PFSK-1 (cell line): Measurements from ENCODE around the gene FGGY.

Experiments
- FOXP2 ChIP-seq: optimal IDR thresholded peaks from 2 replicates; pipeline ENCODE3; 2011; ENCODE audit warnings: borderline replicate concordance, control low read depth, inconsistent platforms; ENCODE audit not compliant: insufficient read depth; ENCODE audit errors: extremely low read length, extremely low read depth
- POLR2AphosphoS5 ChIP-seq: IDR thresholded peaks from 2 replicates; pipeline ENCODE4 v1.6.1; 2012; ENCODE audit warnings: low read depth, mild to moderate bottlenecking, control low read depth, low read length, moderate library complexity
- SIN3A ChIP-seq: IDR thresholded peaks from 2 replicates; pipeline ENCODE4 v1.6.1; 2012; ENCODE audit warnings: mild to moderate bottlenecking, low read length, moderate library complexity, borderline replicate concordance; ENCODE audit not compliant: insufficient read depth
- TAF1 ChIP-seq: IDR thresholded peaks from 2 replicates; pipeline ENCODE4 v1.6.1; 2012; ENCODE audit warnings: low read length, control low read depth, borderline replicate concordance; ENCODE audit not compliant: insufficient read depth
- TF ChIP-seq, protein P1 (sequence below), 2 experiments: IDR thresholded peaks; 2 replicates each; pipeline versions ENCODE4 v1.6.1 to v1.8.0; 2011 to 2012; ENCODE audit warnings: low read depth in 2 of 2, low read length in 2 of 2, control low read depth in 1 of 2, inconsistent platforms in 1 of 2, mild to moderate bottlenecking in 1 of 2, moderate library complexity in 1 of 2; ENCODE audit not compliant: insufficient read depth in 1 of 2

FGGY gene

DNA sequence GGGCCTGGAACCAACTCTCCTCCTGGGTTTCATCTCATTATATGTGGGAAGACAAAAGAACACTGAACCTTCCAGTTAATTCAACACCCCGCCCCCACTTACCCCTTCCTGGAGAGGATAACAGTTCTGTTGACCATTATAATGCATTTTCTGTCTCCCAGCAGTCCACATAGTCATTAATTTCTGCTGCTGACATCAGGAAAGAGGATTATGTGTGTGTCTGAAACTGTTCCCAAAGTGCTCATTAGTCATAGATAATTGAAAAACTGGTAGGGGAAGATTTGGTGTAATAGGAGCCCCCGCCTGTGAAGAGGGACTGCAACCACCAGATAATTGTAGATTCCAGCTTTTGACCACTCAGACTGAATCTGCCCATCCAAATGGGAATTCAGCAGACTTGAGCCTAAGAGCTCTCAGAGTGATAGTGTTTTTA is 208.7 kb downstream of the FGGY start:
- TF ChIP-seq FOXP2: no peak
- TF ChIP-seq TAF1: no peak
- TF ChIP-seq POLR2AphosphoS5: no peak
- TF ChIP-seq, protein P1, sequence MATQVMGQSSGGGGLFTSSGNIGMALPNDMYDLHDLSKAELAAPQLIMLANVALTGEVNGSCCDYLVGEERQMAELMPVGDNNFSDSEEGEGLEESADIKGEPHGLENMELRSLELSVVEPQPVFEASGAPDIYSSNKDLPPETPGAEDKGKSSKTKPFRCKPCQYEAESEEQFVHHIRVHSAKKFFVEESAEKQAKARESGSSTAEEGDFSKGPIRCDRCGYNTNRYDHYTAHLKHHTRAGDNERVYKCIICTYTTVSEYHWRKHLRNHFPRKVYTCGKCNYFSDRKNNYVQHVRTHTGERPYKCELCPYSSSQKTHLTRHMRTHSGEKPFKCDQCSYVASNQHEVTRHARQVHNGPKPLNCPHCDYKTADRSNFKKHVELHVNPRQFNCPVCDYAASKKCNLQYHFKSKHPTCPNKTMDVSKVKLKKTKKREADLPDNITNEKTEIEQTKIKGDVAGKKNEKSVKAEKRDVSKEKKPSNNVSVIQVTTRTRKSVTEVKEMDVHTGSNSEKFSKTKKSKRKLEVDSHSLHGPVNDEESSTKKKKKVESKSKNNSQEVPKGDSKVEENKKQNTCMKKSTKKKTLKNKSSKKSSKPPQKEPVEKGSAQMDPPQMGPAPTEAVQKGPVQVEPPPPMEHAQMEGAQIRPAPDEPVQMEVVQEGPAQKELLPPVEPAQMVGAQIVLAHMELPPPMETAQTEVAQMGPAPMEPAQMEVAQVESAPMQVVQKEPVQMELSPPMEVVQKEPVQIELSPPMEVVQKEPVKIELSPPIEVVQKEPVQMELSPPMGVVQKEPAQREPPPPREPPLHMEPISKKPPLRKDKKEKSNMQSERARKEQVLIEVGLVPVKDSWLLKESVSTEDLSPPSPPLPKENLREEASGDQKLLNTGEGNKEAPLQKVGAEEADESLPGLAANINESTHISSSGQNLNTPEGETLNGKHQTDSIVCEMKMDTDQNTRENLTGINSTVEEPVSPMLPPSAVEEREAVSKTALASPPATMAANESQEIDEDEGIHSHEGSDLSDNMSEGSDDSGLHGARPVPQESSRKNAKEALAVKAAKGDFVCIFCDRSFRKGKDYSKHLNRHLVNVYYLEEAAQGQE (IDR thresholded peaks at IDR 0.05; ENCODE audit: insufficient read depth in 1 of 2, low read depth in 2 of 2, low read length in 2 of 2): no peak
- no peak for TF ChIP-seq SIN3A

DNA sequence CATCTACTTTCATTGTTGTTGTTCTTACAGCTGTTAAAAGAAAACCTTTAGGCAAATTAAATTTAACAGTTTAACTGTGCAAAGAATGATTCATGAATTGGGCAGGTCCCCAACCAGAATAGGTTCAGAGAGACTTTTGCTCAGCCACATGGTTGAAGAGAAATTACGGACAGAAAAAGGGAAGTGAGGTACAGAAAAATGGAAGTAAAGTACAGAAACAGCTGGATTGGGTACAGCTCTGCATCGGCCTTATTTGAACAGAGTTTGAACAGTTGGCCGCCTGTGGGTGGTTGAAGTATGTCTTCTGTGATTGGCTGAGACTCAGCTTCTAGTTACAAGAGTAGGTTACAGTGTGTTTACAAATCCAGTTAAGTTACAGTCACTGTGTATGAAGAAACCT is 210.1 kb downstream of the FGGY start:
- TF ChIP-seq POLR2AphosphoS5 (no peak), SIN3A (no peak), TAF1 (no peak), FOXP2 (no peak)
- TF ChIP-seq, protein P1 (IDR thresholded peaks at IDR 0.05; ENCODE audit: insufficient read depth in 1 of 2, low read depth in 2 of 2, low read length in 2 of 2): no peak

- TF ChIP-seq, protein P1 (IDR thresholded peaks at IDR 0.05; ENCODE audit: insufficient read depth in 1 of 2, low read depth in 2 of 2, low read length in 2 of 2): no peak
These were observed 212.5 kb downstream of the FGGY start for GRCh38 chr1:59509341-59509875.

GRCh38 chr1:59510249-59510648 is 213.4 kb downstream of the FGGY start:
- TF ChIP-seq TAF1 (no peak), POLR2AphosphoS5 (no peak), SIN3A (no peak), FOXP2 (no peak)
- TF ChIP-seq, protein P1 (IDR thresholded peaks at IDR 0.05; ENCODE audit: insufficient read depth in 1 of 2, low read depth in 2 of 2, low read length in 2 of 2): no peak
